Measurements from ENCODE around the gene ADAMTS4. TPM values are rescaled to one million over a fixed set of nuclear protein-coding genes. Genes with fewer than 3 reads are reported as not detected.

The ADAMTS4 gene
- total and polyA plus RNA-seq, 9 of the 15 experiments (the other 6 are each of a cell fraction or from before 2014, with no cell fraction given): 0.07 to 3.7 (median 0.41) TPM

DNA sequence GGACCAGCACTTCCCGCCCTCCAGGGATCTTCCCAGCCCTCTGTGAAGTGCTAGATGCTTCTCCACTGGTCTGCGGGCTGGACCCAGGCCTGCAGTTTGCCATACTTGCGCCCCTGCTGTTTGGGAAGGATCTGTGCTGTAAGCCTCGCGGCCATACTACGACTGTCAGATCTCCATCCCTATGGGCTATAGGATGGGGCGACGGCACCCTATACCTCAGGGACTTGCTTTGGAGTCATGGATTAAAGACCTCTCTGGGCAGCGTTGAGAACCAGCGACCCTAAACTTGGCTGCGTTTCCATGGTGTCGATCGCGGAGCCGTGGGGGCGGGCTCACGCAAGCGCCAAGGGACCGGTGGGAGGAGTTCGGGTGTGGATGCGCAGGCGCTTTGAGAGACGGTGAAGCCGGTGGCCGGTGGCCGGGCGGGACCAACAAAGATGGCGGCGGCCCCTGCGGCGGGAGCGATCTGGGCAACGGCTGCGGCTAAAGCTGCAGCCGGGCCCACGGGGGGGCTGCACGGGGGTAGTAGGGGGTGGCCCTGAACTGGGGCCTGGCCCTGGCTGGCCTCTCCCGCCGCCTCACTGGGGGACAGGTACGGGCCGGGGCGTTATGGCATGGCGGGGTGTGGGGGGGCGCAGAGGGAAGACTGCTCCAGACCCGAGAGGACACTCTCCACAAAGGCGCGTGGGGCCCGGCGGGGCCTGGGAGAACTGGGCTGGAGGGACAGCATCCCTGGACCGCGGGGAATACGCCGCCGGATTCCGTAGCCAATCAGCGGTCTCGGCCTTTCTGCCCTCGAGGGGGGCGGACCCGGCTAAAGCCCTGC lies 39.6 kb downstream of the ADAMTS4 start, which contains the start of gene USP21 (continued):
- TF ChIP-seq, protein P1, sequence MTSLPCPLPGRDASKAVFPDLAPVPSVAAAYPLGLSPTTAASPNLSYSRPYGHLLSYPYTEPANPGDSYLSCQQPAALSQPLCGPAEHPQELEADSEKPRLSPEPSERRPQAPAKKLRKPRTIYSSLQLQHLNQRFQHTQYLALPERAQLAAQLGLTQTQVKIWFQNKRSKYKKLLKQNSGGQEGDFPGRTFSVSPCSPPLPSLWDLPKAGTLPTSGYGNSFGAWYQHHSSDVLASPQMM (CRISPR knock-in tag; IDR thresholded peaks at IDR 0.05): no peak
- TF ChIP-seq GABPB1 (CRISPR knock-in tag; IDR thresholded peaks at IDR 0.05) (peak; percentile 70), SMARCA4 (IDR thresholded peaks at IDR 0.05) (no peak), ZNF584 (CRISPR knock-in tag; IDR thresholded peaks at IDR 0.05; ENCODE audit: low read depth) (no peak), FOXM1 (IDR thresholded peaks at IDR 0.05; ENCODE audit: low read depth) (no peak), FOXM1 (CRISPR knock-in tag; IDR thresholded peaks at IDR 0.05; ENCODE audit: low read depth) (no peak), TGIF2 (CRISPR knock-in tag; IDR thresholded peaks at IDR 0.05) (no peak), ZNF316 (IDR thresholded peaks at IDR 0.05) (no peak), POLR2B (IDR thresholded peaks at IDR 0.05; ENCODE audit: low read depth, partially characterized antibody) (peak; percentile 94), ZNF274 (IDR thresholded peaks at IDR 0.05; ENCODE audit: borderline replicate concordance, low read depth, low read length) (no peak), CREB1 (IDR thresholded peaks at IDR 0.05) (0 out of 2 replicates have a peak, but pooled peaks have one; percentile 39), CREB1 (CRISPR knock-in tag; IDR thresholded peaks at IDR 0.05) (peak; percentile 52; the same call in 1 of the 2 replicates), NCOR1 (IDR thresholded peaks at IDR 0.05) (no peak), ADNP (tag; IDR thresholded peaks at IDR 0.05) (no peak), TAL1 (IDR thresholded peaks at IDR 0.05) (no peak), RBM15 (IDR thresholded peaks at IDR 0.05; ENCODE audit: insufficient read depth, low read length) (no peak), RBM22 (IDR thresholded peaks at IDR 0.05; ENCODE audit: low read depth, low read length, poor library complexity, severe bottlenecking) (no peak), MTA1 (IDR thresholded peaks at IDR 0.05; ENCODE audit: borderline replicate concordance) (no peak), ZNF140 (CRISPR knock-in tag; IDR thresholded peaks at IDR 0.05) (no peak), SRSF1 (IDR thresholded peaks at IDR 0.05; ENCODE audit: low read depth, low read length) (no peak), ZNF75A (CRISPR knock-in tag; IDR thresholded peaks at IDR 0.05) (no peak; the same call in 1 of the 2 replicates)
- TF ChIP-seq, protein P2, sequence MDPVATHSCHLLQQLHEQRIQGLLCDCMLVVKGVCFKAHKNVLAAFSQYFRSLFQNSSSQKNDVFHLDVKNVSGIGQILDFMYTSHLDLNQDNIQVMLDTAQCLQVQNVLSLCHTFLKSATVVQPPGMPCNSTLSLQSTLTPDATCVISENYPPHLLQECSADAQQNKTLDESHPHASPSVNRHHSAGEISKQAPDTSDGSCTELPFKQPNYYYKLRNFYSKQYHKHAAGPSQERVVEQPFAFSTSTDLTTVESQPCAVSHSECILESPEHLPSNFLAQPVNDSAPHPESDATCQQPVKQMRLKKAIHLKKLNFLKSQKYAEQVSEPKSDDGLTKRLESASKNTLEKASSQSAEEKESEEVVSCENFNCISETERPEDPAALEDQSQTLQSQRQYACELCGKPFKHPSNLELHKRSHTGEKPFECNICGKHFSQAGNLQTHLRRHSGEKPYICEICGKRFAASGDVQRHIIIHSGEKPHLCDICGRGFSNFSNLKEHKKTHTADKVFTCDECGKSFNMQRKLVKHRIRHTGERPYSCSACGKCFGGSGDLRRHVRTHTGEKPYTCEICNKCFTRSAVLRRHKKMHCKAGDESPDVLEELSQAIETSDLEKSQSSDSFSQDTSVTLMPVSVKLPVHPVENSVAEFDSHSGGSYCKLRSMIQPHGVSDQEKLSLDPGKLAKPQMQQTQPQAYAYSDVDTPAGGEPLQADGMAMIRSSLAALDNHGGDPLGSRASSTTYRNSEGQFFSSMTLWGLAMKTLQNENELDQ (CRISPR knock-in tag; IDR thresholded peaks at IDR 0.05; ENCODE audit: borderline replicate concordance): no peak
- TF ChIP-seq, protein P3, sequence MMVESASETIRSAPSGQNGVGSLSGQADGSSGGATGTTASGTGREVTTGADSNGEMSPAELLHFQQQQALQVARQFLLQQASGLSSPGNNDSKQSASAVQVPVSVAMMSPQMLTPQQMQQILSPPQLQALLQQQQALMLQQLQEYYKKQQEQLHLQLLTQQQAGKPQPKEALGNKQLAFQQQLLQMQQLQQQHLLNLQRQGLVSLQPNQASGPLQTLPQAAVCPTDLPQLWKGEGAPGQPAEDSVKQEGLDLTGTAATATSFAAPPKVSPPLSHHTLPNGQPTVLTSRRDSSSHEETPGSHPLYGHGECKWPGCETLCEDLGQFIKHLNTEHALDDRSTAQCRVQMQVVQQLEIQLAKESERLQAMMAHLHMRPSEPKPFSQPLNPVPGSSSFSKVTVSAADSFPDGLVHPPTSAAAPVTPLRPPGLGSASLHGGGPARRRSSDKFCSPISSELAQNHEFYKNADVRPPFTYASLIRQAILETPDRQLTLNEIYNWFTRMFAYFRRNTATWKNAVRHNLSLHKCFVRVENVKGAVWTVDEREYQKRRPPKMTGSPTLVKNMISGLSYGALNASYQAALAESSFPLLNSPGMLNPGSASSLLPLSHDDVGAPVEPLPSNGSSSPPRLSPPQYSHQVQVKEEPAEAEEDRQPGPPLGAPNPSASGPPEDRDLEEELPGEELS (CRISPR knock-in tag; IDR thresholded peaks at IDR 0.05; ENCODE audit: borderline replicate concordance): peak; percentile 51; the same call in 1 of the 2 replicates
- TF ChIP-seq, protein P4, sequence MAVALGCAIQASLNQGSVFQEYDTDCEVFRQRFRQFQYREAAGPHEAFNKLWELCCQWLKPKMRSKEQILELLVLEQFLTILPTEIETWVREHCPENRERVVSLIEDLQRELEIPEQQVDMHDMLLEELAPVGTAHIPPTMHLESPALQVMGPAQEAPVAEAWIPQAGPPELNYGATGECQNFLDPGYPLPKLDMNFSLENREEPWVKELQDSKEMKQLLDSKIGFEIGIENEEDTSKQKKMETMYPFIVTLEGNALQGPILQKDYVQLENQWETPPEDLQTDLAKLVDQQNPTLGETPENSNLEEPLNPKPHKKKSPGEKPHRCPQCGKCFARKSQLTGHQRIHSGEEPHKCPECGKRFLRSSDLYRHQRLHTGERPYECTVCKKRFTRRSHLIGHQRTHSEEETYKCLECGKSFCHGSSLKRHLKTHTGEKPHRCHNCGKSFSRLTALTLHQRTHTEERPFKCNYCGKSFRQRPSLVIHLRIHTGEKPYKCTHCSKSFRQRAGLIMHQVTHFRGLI (CRISPR knock-in tag; IDR thresholded peaks at IDR 0.05): no peak
